ENCODE data around the gene KLKB1.

Gene KLKB1

GRCh38 chr4:186227221-186227620, at the start of gene KLKB1:
KLKB1 (plus strand) TSS chr4:186227507; CDS start chr4:186228196, 689 bp downstream.
- DNase-seq: no peak

- no peak for DNase-seq
Observed at GRCh38 chr4:186188107-186188506, 39.2 kb upstream of the KLKB1 start.

GRCh38 chr4:186189656-186190055, 37.7 kb upstream of the KLKB1 start:
- DNase-seq: no peak

- no peak for DNase-seq
Observed at GRCh38 chr4:186190581-186191199, 36.6 kb upstream of the KLKB1 start.

- DNase-seq: no peak
Observed at GRCh38 chr4:186191200-186192065, 35.9 kb upstream of the KLKB1 start, which contains the start of gene CYP4V2. CYP4V2 (plus strand) TSS chr4:186191567; CDS start chr4:186191824, 257 bp downstream.

GRCh38 chr4:186192066-186192612, 35.2 kb upstream of the KLKB1 start:
- DNase-seq: no peak

- DNase-seq: no peak
Observed at GRCh38 chr4:186193851-186194250, 33.5 kb upstream of the KLKB1 start.

GRCh38 chr4:186196063-186196462, 31.2 kb upstream of the KLKB1 start:
- no peak for DNase-seq

GRCh38 chr4:186200516-186200915, 26.8 kb upstream of the KLKB1 start:
- DNase-seq: no peak

GRCh38 chr4:186201010-186201409, 26.3 kb upstream of the KLKB1 start:
- DNase-seq: no peak

- peak; percentile 36 for DNase-seq
Observed at GRCh38 chr4:186201535-186202230, 25.6 kb upstream of the KLKB1 start.

- no peak for DNase-seq
Observed at GRCh38 chr4:186202490-186203140, 24.7 kb upstream of the KLKB1 start.

- no peak for DNase-seq
Observed at GRCh38 chr4:186203406-186203805, 23.9 kb upstream of the KLKB1 start.

GRCh38 chr4:186204103-186204559, 23.2 kb upstream of the KLKB1 start:
- peak; percentile 71 for DNase-seq

- DNase-seq: no peak
Observed at GRCh38 chr4:186204686-186205085, 22.6 kb upstream of the KLKB1 start.

- no peak for DNase-seq
Observed at GRCh38 chr4:186205156-186205555, 22.2 kb upstream of the KLKB1 start.

GRCh38 chr4:186216465-186217024, 10.8 kb upstream of the KLKB1 start:
- DNase-seq: no peak

GRCh38 chr4:186217733-186218293, 9.5 kb upstream of the KLKB1 start:
- DNase-seq: no peak

- no peak for DNase-seq
Observed at GRCh38 chr4:186221624-186222023, 5.7 kb upstream of the KLKB1 start.

- DNase-seq: no peak
Observed at GRCh38 chr4:186225848-186226247, 1.5 kb upstream of the KLKB1 start.

- no peak for DNase-seq
Observed at GRCh38 chr4:186226521-186227189, 652 bp upstream of the KLKB1 start.

Data from DMS 273 treated with DMSO at 0.1 percent for 48 hours (cell line).